Stimulated activated naive CD8-positive, alpha-beta T cell treated with anti-CD3 and anti-CD28 coated beads, Interleukin-15, amount 100 ng/mL, for 72 hours (primary cell): ENCODE measurements around the gene TLR9.

Experiments
- ATAC-seq: fragments of 150-1000 bp; cut with Tn5 transposase; 2 replicates; pipeline ENCODE4 v1.10.0; 2021; ENCODE audit warnings: mild to moderate bottlenecking, moderate library complexity
- DNase-seq, 2 donors: peaks; one replicate each; pipeline ENCODE4 v3.0.0; 2021 to 2022
- H3K27ac Mint-ChIP-seq, 2 donors: one replicate each; pipeline ENCODE4 v1.8.0; 2022; ENCODE audit warnings: mild to moderate bottlenecking in 2 of 2, mixed read lengths in 2 of 2, moderate library complexity in 2 of 2
- H3K27me3 Mint-ChIP-seq: one replicate; pipeline ENCODE4 v1.8.0; 2022; ENCODE audit warnings: mixed read lengths
- H3K4me1 Mint-ChIP-seq: one replicate; pipeline ENCODE4 v1.8.0; 2022; ENCODE audit warnings: mild to moderate bottlenecking, mixed read lengths
- H3K4me3 Mint-ChIP-seq, 2 donors: one replicate each; pipeline ENCODE4 v1.8.0; 2022; ENCODE audit warnings: mild to moderate bottlenecking in 2 of 2, mixed read lengths in 2 of 2, moderate library complexity in 1 of 2
- H3K9me3 Mint-ChIP-seq, 2 donors: one replicate each; pipeline ENCODE4 v1.8.0; 2022; ENCODE audit warnings: mixed read lengths in 2 of 2

The TLR9 gene

DNA sequence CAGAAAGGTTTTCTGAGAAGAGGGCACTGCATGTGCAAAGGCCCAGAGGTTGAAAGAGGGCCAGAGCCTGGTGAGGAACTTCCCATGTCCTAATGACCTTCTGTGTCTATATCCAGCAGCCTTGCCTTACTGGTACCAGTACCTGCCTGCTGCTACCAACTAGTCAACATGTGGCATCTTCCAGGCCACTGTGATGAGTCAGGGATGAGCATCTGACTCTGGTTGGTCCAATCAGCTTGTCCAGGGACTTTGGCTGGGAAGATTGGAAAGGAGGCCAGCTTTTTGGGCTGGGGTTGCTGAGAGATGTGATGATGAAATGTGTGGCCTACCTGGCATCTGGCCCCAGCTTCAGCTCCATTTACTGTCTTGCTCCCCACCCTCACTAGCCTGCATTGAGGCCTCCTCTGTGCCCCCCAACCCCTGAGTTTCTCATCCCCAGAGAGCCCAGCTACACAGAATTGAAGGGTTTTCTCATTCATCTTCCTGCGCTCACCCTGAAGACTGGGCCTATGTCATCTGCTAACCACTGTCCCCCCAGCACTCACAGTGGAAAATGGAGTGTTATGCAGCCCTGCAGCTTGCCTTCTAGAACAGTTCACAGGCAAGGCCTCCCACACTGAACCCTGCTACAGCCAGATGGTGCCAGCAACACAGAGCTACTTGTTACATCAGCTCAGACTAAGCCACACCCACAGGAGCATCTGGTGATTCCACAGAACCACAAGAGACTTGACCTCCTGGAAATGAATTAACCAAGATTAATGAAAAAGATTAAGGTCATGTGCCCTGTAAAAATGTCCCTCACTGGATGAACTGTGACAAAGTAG lies 14.8 kb upstream of the TLR9 start:
- ATAC-seq (peak; percentile 67), DNase-seq (peak; percentile 77 to 85)
- Mint-ChIP-seq H3K9me3 (peaks cover 0 to 6% of the 10 kb centered on the region in 2 donors), H3K4me3 (peak overlapping the region; percentile 96 to 98), H3K27ac (peak overlapping the region; percentile 100), H3K27me3 (no peaks in the 10 kb centered on the region), H3K4me1 (peaks cover 89% of the 10 kb centered on the region)

- peak; percentile 91 to 95 for DNase-seq
- Mint-ChIP-seq H3K4me1 (peaks cover 89% of the 10 kb centered on the region), H3K4me3 (peak within 1 kb of the TSS; percentile 96 to 98), H3K9me3 (peaks cover 0 to 6% of the 10 kb centered on the region in 2 donors), H3K27ac (peak within 1 kb of the TSS; percentile 100), H3K27me3 (no peaks in the 10 kb centered on the region)
- ATAC-seq = peak; percentile 76
These were observed 13.6 kb upstream of the TLR9 start, which contains the start of gene TWF2 for GRCh38 chr3:52238761-52239701. Gene TWF2 (minus strand): TSS chr3:52239158. CDS start chr3:52239016, 142 bp downstream.

GRCh38 chr3:52238193-52238760 lies 12.8 kb upstream of the TLR9 start:
- Mint-ChIP-seq H3K4me1 (peaks cover 89% of the 10 kb centered on the region), H3K27me3 (no peaks in the 10 kb centered on the region), H3K9me3 (peaks cover 0 to 2% of the 10 kb centered on the region in 2 donors), H3K27ac (peak overlapping the region; percentile 92), H3K4me3 (peak overlapping the region; percentile 96 to 98)
- ATAC-seq = no peak
- no peak for DNase-seq

DNA sequence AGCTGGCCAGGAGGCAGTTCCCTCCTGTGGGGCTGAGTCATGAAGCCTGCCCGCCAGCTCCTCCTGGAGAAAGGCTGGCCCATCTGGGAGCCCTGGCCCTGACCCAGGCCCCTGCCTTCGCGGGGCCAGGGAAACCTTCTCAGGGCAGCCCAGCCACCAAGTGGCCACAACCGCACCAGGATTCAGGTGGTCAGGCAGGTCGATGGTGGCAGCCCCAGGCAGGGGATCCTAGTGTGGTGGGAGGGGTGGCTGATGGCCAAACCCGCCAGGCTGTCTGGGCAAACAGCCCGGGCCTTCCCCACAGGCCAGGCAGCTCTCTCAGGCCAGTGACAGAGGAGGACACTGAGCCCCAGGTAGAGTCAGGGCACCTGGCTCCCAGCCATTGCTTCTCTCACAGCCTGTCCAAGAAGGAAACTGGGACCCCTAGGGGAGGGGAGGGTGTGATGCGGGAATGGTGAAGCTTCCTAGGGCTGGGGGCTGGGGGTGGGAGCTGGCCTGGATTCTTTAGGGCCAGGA lies 12.3 kb upstream of the TLR9 start:
- Mint-ChIP-seq H3K4me1 (peaks cover 89% of the 10 kb centered on the region), H3K4me3 (peak overlapping the region; percentile 96 to 98), H3K9me3 (no peaks in the 10 kb centered on the region), H3K27ac (peak overlapping the region in 1 of 2 donors; percentile 74), H3K27me3 (no peaks in the 10 kb centered on the region)
- ATAC-seq (no peak), DNase-seq (peak in 1 of 2 donors; percentile 12)

GRCh38 chr3:52237006-52237656 lies 11.7 kb upstream of the TLR9 start:
- peaks cover 90% of the 10 kb centered on the region for H3K4me1 Mint-ChIP-seq
- peak overlapping the region; percentile 96 to 98 for H3K4me3 Mint-ChIP-seq
- H3K27ac Mint-ChIP-seq = peak overlapping the region; percentile 74 to 97
- H3K9me3 Mint-ChIP-seq = no peaks in the 10 kb centered on the region
- no peak for DNase-seq
- no peaks in the 10 kb centered on the region for H3K27me3 Mint-ChIP-seq
- no peak for ATAC-seq

DNA sequence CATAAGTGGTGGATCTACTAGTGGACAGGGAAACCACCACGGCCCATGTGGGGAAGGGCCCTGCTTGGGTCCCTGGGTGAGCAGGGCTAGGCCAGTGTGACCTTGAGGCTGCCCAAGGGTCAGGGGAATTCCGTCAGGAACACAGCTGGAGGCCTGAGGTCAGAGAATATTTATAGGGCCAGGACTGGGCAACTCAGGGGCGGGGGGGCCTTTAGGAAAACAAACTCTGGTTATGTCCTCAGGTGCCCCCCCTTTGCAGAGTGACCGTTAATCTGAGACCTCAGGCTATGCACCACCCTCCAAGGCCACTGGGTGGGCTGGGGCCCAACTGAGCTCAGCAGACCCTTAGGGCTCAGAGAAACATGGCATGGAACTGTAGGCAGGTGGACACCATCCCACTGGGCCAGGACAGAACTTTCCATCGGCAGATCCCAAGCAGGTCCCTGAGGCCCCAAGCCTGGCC lies 11.0 kb upstream of the TLR9 start:
- Mint-ChIP-seq H3K27ac (peak overlapping the region in 1 of 2 donors; percentile 72), H3K27me3 (no peaks in the 10 kb centered on the region), H3K4me1 (peaks cover 90% of the 10 kb centered on the region), H3K9me3 (no peaks in the 10 kb centered on the region), H3K4me3 (peak overlapping the region; percentile 60 to 96)
- DNase-seq = peak in 1 of 2 donors; percentile 8
- no peak for ATAC-seq

GRCh38 chr3:52234516-52235447 lies 9.3 kb upstream of the TLR9 start:
- no peaks in the 10 kb centered on the region for H3K27me3 Mint-ChIP-seq
- ATAC-seq (no peak), DNase-seq (no peak)
- H3K27ac Mint-ChIP-seq = peak overlapping the region; percentile 85 to 86
- no peaks in the 10 kb centered on the region for H3K9me3 Mint-ChIP-seq
- peak overlapping the region in 1 of 2 donors; percentile 30 for H3K4me3 Mint-ChIP-seq
- peaks cover 90% of the 10 kb centered on the region for H3K4me1 Mint-ChIP-seq

DNA sequence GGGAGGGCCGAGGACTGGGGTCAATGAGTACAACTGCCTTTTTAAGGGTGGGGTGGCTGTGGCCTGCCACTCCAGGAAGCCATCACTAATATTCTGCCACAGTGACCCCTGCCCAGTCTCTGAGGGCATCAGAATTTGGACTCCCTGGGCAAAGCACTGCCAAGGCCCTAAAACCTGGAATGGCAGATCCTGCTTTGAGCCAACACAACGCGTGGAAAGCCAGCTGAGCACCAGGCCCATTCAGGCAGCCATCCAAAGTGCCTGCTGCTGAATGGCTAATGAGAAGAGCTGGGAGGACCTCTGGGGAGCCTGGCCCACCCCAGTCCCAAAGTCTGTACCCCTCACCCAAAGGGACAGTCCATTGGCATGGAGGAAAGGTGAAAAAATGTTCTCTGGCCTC lies 8.5 kb upstream of the TLR9 start:
- Mint-ChIP-seq H3K9me3 (no peaks in the 10 kb centered on the region), H3K27ac (peak overlapping the region; percentile 48 to 86), H3K4me1 (peaks cover 94% of the 10 kb centered on the region), H3K4me3 (no peak overlapping the region), H3K27me3 (no peaks in the 10 kb centered on the region)
- DNase-seq (no peak), ATAC-seq (no peak)

GRCh38 chr3:52233108-52233591 lies 7.7 kb upstream of the TLR9 start:
- H3K9me3 Mint-ChIP-seq = no peaks in the 10 kb centered on the region
- ATAC-seq = no peak
- peaks cover 94% of the 10 kb centered on the region for H3K4me1 Mint-ChIP-seq
- no peak for DNase-seq
- no peaks in the 10 kb centered on the region for H3K27me3 Mint-ChIP-seq
- peak overlapping the region in 1 of 2 donors; percentile 34 for H3K27ac Mint-ChIP-seq
- H3K4me3 Mint-ChIP-seq = peak overlapping the region; percentile 19 to 51

- Mint-ChIP-seq H3K27ac (peak overlapping the region in 1 of 2 donors; percentile 89), H3K4me3 (peak overlapping the region; percentile 20 to 51), H3K4me1 (peaks cover 94% of the 10 kb centered on the region), H3K27me3 (no peaks in the 10 kb centered on the region), H3K9me3 (no peaks in the 10 kb centered on the region)
- DNase-seq (peak in 1 of 2 donors; percentile 46), ATAC-seq (peak; percentile 4)
These were observed 7.0 kb upstream of the TLR9 start for GRCh38 chr3:52232279-52233107.

DNA sequence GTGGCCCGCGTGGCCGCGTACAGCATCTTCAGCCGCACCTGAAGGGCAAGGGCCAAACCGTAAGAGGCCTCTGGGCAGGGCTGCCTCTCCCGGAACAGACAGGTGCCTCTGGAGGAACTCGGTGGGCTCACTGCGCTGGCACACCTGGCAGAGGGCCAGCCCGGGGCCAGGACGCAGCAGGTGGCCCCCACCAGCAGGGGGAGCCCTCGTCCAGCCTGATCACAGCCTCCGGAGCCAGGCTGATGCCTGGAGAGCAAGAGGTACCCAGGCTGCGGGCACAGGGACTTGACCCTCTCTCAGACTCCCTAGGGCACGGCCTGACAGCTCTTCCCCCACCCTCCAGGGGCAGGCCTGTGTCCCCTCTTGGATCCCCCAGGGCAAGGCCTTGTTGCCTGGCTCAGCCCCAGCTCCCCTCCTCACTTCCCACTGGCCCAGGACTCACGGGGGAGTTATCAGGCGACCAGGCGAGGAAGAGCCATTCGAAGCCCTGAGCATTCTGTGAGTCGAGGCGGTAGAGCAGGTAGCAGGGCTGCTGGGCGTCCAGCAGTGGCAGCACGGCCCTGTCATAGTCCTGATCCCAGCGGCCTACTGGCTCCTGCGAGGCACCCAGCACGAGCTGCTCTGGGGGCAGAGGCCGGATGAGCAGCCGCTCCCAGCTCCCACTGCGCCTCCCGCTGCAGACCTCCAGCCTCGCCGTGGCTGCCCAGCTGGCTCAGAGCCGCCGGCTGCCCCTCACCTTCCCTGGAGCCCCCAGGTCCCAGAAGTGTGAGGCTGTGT lies 6.2 kb upstream of the TLR9 start:
- H3K27ac Mint-ChIP-seq = peak overlapping the region; percentile 80 to 89
- DNase-seq = peak; percentile 87 to 88
- peak overlapping the region; percentile 56 to 58 for H3K4me3 Mint-ChIP-seq
- peak; percentile 82 for ATAC-seq
- no peaks in the 10 kb centered on the region for H3K27me3 Mint-ChIP-seq
- H3K9me3 Mint-ChIP-seq = no peaks in the 10 kb centered on the region
- H3K4me1 Mint-ChIP-seq = peaks cover 94% of the 10 kb centered on the region

DNA sequence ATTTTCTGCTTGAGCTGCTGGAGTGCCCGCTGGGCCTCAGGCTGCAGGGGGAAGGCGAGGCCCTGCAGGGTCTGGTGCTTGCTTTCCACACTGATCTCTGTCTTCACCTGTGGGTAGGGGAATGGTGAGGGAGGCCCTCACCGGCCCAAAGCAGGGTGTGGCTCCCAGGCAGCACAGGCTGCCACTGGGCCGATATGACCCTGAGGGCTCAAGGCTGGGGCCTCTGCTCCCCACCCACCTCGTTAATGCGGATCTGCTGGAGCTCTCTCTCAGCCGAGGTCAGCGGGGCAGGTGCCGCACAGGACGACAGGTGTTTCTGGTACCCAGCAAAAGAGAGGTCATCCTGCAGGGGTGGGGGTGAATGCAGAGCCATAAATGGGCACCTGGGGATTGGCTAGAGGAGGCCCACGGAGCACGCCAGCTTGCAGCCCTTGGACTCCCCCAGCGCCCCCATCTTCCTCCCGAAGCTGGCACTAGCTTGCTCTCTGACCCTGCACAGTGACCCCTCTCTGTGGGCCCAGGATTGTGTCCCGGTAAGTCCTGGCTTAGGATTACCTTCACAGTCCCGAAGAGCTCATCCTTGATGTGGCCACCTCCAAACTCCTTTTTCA lies 5.5 kb upstream of the TLR9 start:
- Mint-ChIP-seq H3K27me3 (no peaks in the 10 kb centered on the region), H3K4me1 (peaks cover 94% of the 10 kb centered on the region), H3K27ac (peak overlapping the region in 1 of 2 donors; percentile 84), H3K4me3 (peak overlapping the region in 1 of 2 donors; percentile 58), H3K9me3 (no peaks in the 10 kb centered on the region)
- ATAC-seq (no peak), DNase-seq (no peak)
